PC-3 (cell line): ENCODE measurements around the gene DISC1.

Experiments
- EZH2 ChIP-seq: fragments of 300-600 bp; sonication (generic); IDR thresholded peaks from one replicate; pipeline ENCODE4 v1.6.1; 2017; ENCODE audit warnings: antibody characterized with exemption, mild to moderate bottlenecking, low read length; ENCODE audit not compliant: unreplicated experiment
- EZH2phosphoT487 ChIP-seq: fragments of 300-600 bp; sonication (generic); IDR thresholded peaks from 2 replicates; pipeline ENCODE4 v1.6.1; 2018; ENCODE audit warnings: mild to moderate bottlenecking, antibody characterized with exemption, low read length, borderline replicate concordance
- TF ChIP-seq, protein P1 (sequence below): fragments of 300-600 bp; sonication (generic); conservative IDR thresholded peaks from 2 replicates; pipeline ENCODE4 v1.5.1; 2017; ENCODE audit warnings: antibody characterized with exemption, low read depth, mild to moderate bottlenecking, low read length

GRCh38 chr1:231611111-231611510 lies 15.5 kb upstream of the DISC1 start:
- TF ChIP-seq, protein P1, sequence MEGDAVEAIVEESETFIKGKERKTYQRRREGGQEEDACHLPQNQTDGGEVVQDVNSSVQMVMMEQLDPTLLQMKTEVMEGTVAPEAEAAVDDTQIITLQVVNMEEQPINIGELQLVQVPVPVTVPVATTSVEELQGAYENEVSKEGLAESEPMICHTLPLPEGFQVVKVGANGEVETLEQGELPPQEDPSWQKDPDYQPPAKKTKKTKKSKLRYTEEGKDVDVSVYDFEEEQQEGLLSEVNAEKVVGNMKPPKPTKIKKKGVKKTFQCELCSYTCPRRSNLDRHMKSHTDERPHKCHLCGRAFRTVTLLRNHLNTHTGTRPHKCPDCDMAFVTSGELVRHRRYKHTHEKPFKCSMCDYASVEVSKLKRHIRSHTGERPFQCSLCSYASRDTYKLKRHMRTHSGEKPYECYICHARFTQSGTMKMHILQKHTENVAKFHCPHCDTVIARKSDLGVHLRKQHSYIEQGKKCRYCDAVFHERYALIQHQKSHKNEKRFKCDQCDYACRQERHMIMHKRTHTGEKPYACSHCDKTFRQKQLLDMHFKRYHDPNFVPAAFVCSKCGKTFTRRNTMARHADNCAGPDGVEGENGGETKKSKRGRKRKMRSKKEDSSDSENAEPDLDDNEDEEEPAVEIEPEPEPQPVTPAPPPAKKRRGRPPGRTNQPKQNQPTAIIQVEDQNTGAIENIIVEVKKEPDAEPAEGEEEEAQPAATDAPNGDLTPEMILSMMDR: no peak
- no peak for TF ChIP-seq EZH2
- no peak for TF ChIP-seq EZH2phosphoT487
